Mesendoderm (in vitro differentiated cells): ENCODE data around the gene LRPPRC.

Experiments
- DNase-seq: peaks from one replicate; pipeline ENCODE4 v3.0.0; 2013
- H2AK5ac ChIP-seq: 2 replicates; pipeline ENCODE4 v1.6.1; 2013; ENCODE audit warnings: low read length, inconsistent platforms
- H2BK120ac ChIP-seq: 2 replicates; pipeline ENCODE4 v1.6.1; 2013; ENCODE audit warnings: low read depth, mild to moderate bottlenecking, low read length, moderate library complexity, mixed read lengths
- H2BK15ac ChIP-seq: replicated peaks from 2 replicates; pipeline ENCODE4 v1.6.1; 2013; ENCODE audit warnings: low read depth, mild to moderate bottlenecking, moderate library complexity
- H2BK5ac ChIP-seq: 2 replicates; pipeline ENCODE4 v1.6.1; 2013; ENCODE audit warnings: low read length, inconsistent platforms
- H3K18ac ChIP-seq: 2 replicates; pipeline ENCODE4 v1.6.1; 2013; ENCODE audit warnings: mild to moderate bottlenecking, low read length, mixed read lengths
- H3K23ac ChIP-seq: one replicate; pipeline ENCODE4 v1.6.1; 2013; ENCODE audit warnings: low read length
- H3K27ac ChIP-seq: 2 replicates; pipeline ENCODE4 v1.5.1; 2013; ENCODE audit warnings: low read depth, mild to moderate bottlenecking, inconsistent platforms, low read length, moderate library complexity
- H3K27me3 ChIP-seq: 2 replicates; pipeline ENCODE4 v1.6.1; 2013; ENCODE audit warnings: low read length, control low read depth, mild to moderate bottlenecking, inconsistent platforms; ENCODE audit not compliant: insufficient read depth, poor library complexity
- H3K36me3 ChIP-seq: 2 replicates; pipeline ENCODE4 v1.6.1; 2013; ENCODE audit warnings: low read length, inconsistent platforms; ENCODE audit not compliant: control insufficient read depth, insufficient read depth
- H3K4ac ChIP-seq: one replicate; pipeline ENCODE4 v1.6.1; 2013; ENCODE audit warnings: low read depth, mild to moderate bottlenecking, low read length, moderate library complexity
- H3K4me1 ChIP-seq: 2 replicates; pipeline ENCODE4 v1.6.1; 2013; ENCODE audit warnings: low read depth, low read length, inconsistent platforms; ENCODE audit not compliant: control insufficient read depth
- H3K4me2 ChIP-seq: 2 replicates; pipeline ENCODE4 v1.6.1; 2013; ENCODE audit warnings: low read length
- H3K4me3 ChIP-seq: 2 replicates; pipeline ENCODE4 v1.5.1; 2013; ENCODE audit warnings: mild to moderate bottlenecking, low read length
- H3K56ac ChIP-seq: one replicate; pipeline ENCODE4 v1.6.1; 2013; ENCODE audit warnings: low read length
- H3K79me1 ChIP-seq: 2 replicates; pipeline ENCODE4 v1.6.1; 2013; ENCODE audit warnings: low read length, inconsistent platforms
- H3K79me2 ChIP-seq: 2 replicates; pipeline ENCODE4 v1.6.1; 2013; ENCODE audit warnings: mild to moderate bottlenecking, low read length; ENCODE audit not compliant: control insufficient read depth, insufficient read depth
- H3K9ac ChIP-seq: 2 replicates; pipeline ENCODE4 v1.6.1; 2013; ENCODE audit warnings: low read length, inconsistent platforms
- H4K5ac ChIP-seq: one replicate; pipeline ENCODE4 v1.6.1; 2013; ENCODE audit warnings: low read length
- H4K8ac ChIP-seq: one replicate; pipeline ENCODE4 v1.6.1; 2013; ENCODE audit warnings: low read depth, mild to moderate bottlenecking, control low read depth, low read length, moderate library complexity
- WGBS: extraction: QIAGEN DNeasy Blood & Tissue Kit; methylation state at CpG from one replicate; pipeline ENCODE4 v1.1.7; 2013; ENCODE audit warnings: low lambda C conversion rate, missing lambda C conversion rate; ENCODE audit not compliant: insufficient coverage; ENCODE audit errors: extremely low coverage; 5-methylcytosine and 5-hydroxymethylcytosine counted together

LRPPRC gene

GRCh38 chr2:44010266-44010665 lies 14.5 kb upstream of the LRPPRC start:
- H3K79me1 ChIP-seq = no peaks in the 10 kb centered on the region
- DNase-seq = no peak
- no peak overlapping the region for H3K4me2 ChIP-seq
- H3K23ac ChIP-seq = no peak overlapping the region
- H3K4ac ChIP-seq = no peak overlapping the region
- H3K4me3 ChIP-seq = no peak overlapping the region
- no peaks in the 10 kb centered on the region for H3K27me3 ChIP-seq
- H3K56ac ChIP-seq = no peak overlapping the region
- H3K9ac ChIP-seq = no peak overlapping the region
- H3K36me3 ChIP-seq = no peaks in the 10 kb centered on the region
- no peak overlapping the region for H3K27ac ChIP-seq
- H3K4me1 ChIP-seq = no peaks in the 10 kb centered on the region
- H3K18ac ChIP-seq = no peak overlapping the region
- no peak overlapping the region for H2BK15ac ChIP-seq
- no peak overlapping the region for H4K5ac ChIP-seq
- WGBS = no CpG with 5 or more reads among the region's 7 CpGs
- no peak overlapping the region for H2AK5ac ChIP-seq
- no peaks in the 10 kb centered on the region for H3K79me2 ChIP-seq
- no peak overlapping the region for H4K8ac ChIP-seq
- H2BK120ac ChIP-seq = no peak overlapping the region
- H2BK5ac ChIP-seq = no peak overlapping the region

- no peak overlapping the region for H4K8ac ChIP-seq
- H3K79me2 ChIP-seq = no peaks in the 10 kb centered on the region
- H2BK15ac ChIP-seq = no peak overlapping the region
- H3K56ac ChIP-seq = no peak overlapping the region
- no peaks in the 10 kb centered on the region for H3K79me1 ChIP-seq
- no peak overlapping the region for H2BK120ac ChIP-seq
- no peaks in the 10 kb centered on the region for H3K27me3 ChIP-seq
- H3K4ac ChIP-seq = no peak overlapping the region
- DNase-seq = no peak
- H3K23ac ChIP-seq = no peak overlapping the region
- no peaks in the 10 kb centered on the region for H3K4me1 ChIP-seq
- no peaks in the 10 kb centered on the region for H3K36me3 ChIP-seq
- no peak overlapping the region for H3K27ac ChIP-seq
- no peak overlapping the region for H3K9ac ChIP-seq
- no peak overlapping the region for H3K4me2 ChIP-seq
- H2AK5ac ChIP-seq = no peak overlapping the region
- no peak overlapping the region for H3K18ac ChIP-seq
- WGBS = no CpG with 5 or more reads among the region's 3 CpGs
- H3K4me3 ChIP-seq = no peak overlapping the region
- no peak overlapping the region for H2BK5ac ChIP-seq
- H4K5ac ChIP-seq = no peak overlapping the region
Observed at GRCh38 chr2:44009136-44009735, 13.4 kb upstream of the LRPPRC start.

GRCh38 chr2:44005846-44006245 lies 10.1 kb upstream of the LRPPRC start:
- no peaks in the 10 kb centered on the region for H3K36me3 ChIP-seq
- no CpG with 5 or more reads among the region's 3 CpGs for WGBS
- no peak overlapping the region for H3K23ac ChIP-seq
- no peaks in the 10 kb centered on the region for H3K79me2 ChIP-seq
- H3K4me1 ChIP-seq = no peaks in the 10 kb centered on the region
- no peak overlapping the region for H3K18ac ChIP-seq
- H3K9ac ChIP-seq = no peak overlapping the region
- H3K27me3 ChIP-seq = no peaks in the 10 kb centered on the region
- H4K8ac ChIP-seq = no peak overlapping the region
- H2BK15ac ChIP-seq = no peak overlapping the region
- no peak overlapping the region for H2BK5ac ChIP-seq
- no peaks in the 10 kb centered on the region for H3K79me1 ChIP-seq
- no peak for DNase-seq
- H3K4ac ChIP-seq = no peak overlapping the region
- no peak overlapping the region for H3K4me3 ChIP-seq
- no peak overlapping the region for H3K4me2 ChIP-seq
- H3K27ac ChIP-seq = no peak overlapping the region
- H2AK5ac ChIP-seq = no peak overlapping the region
- H3K56ac ChIP-seq = no peak overlapping the region
- no peak overlapping the region for H2BK120ac ChIP-seq
- no peak overlapping the region for H4K5ac ChIP-seq

GRCh38 chr2:44004735-44005602 lies 9.2 kb upstream of the LRPPRC start:
- Histone ChIP-seq H3K79me2 (no peaks in the 10 kb centered on the region), H3K27me3 (no peaks in the 10 kb centered on the region), H4K5ac (no peak overlapping the region), H3K79me1 (no peaks in the 10 kb centered on the region), H3K4me1 (no peaks in the 10 kb centered on the region), H2BK15ac (no peak overlapping the region), H3K23ac (no peak overlapping the region), H3K4me3 (no peak overlapping the region), H3K18ac (no peak overlapping the region), H3K4me2 (no peak overlapping the region), H2BK120ac (no peak overlapping the region), H3K4ac (no peak overlapping the region), H3K56ac (no peak overlapping the region), H2BK5ac (no peak overlapping the region), H4K8ac (no peak overlapping the region), H3K9ac (no peak overlapping the region), H3K36me3 (no peaks in the 10 kb centered on the region), H3K27ac (no peak overlapping the region), H2AK5ac (no peak overlapping the region)
- DNase-seq = no peak
- WGBS = no CpG with 5 or more reads among the region's 3 CpGs

- WGBS = no CpG with 5 or more reads among the region's 1 CpG
- no peak overlapping the region for H2BK5ac ChIP-seq
- H3K36me3 ChIP-seq = no peaks in the 10 kb centered on the region
- no peak overlapping the region for H3K56ac ChIP-seq
- H2AK5ac ChIP-seq = no peak overlapping the region
- H4K5ac ChIP-seq = no peak overlapping the region
- H3K18ac ChIP-seq = no peak overlapping the region
- DNase-seq = no peak
- no peak overlapping the region for H3K9ac ChIP-seq
- H3K27ac ChIP-seq = no peak overlapping the region
- H2BK120ac ChIP-seq = no peak overlapping the region
- no peak overlapping the region for H3K4me3 ChIP-seq
- no peaks in the 10 kb centered on the region for H3K79me2 ChIP-seq
- no peak overlapping the region for H3K23ac ChIP-seq
- H3K4me1 ChIP-seq = no peaks in the 10 kb centered on the region
- no peaks in the 10 kb centered on the region for H3K27me3 ChIP-seq
- H4K8ac ChIP-seq = no peak overlapping the region
- no peak overlapping the region for H3K4me2 ChIP-seq
- no peak overlapping the region for H3K4ac ChIP-seq
- H3K79me1 ChIP-seq = no peaks in the 10 kb centered on the region
- H2BK15ac ChIP-seq = no peak overlapping the region
Observed at GRCh38 chr2:44001716-44002115, 5.9 kb upstream of the LRPPRC start.
